H1 (cell line): ENCODE data around the gene DNAJA3. TPM values are rescaled to one million over a fixed set of nuclear protein-coding genes. Genes with fewer than 3 reads are reported as not detected.
A peak's percentile ranks its signal among the peaks of the same experiment; 100 is the strongest.

Experiments
- CTCF ChIA-PET: fragments of 300-600 bp; sonication (Branson Sonifier 250); formaldehyde crosslinking; loops from one replicate; lab custom pipeline; 2021; ENCODE audit not compliant: partially characterized antibody; lab: Charles Lee
- POLR2A ChIA-PET: fragments of 300-600 bp; sonication (Branson Sonifier 250); formaldehyde crosslinking; loops from one replicate; lab custom pipeline; 2021; ENCODE audit warnings: inconsistent platforms; ENCODE audit not compliant: partially characterized antibody; lab: Charles Lee
- DNase-seq, 2 experiments: peaks; one replicate each; pipeline versions ENCODE4 v3.0.0 to v3.0.0-alpha.2; 2010 to 2022; ENCODE audit warnings: low spot score in 2 of 2, low read depth in 1 of 2, mixed read lengths in 1 of 2
- FAIRE-seq: peaks from 2 replicates; lab custom pipeline; 2011; peaks lifted over from hg19 to GRCh38; lab: Jason Lieb, UNC
- H2AFZ ChIP-seq: 2 replicates; pipeline ENCODE4 v1.8.1; 2012; ENCODE audit warnings: low read length, inconsistent platforms
- H2AK5ac ChIP-seq: 2 replicates; pipeline ENCODE4 v1.6.1; 2013; ENCODE audit warnings: low read depth, low read length
- H2BK120ac ChIP-seq: replicated peaks from 2 replicates; pipeline ENCODE3; 2013; ENCODE audit warnings: low read depth, low read length, inconsistent platforms
- H2BK12ac ChIP-seq: 2 replicates; pipeline ENCODE4 v1.6.1; 2013; ENCODE audit warnings: low read depth, low read length
- H2BK15ac ChIP-seq: 2 replicates; pipeline ENCODE4 v1.6.1; 2013; ENCODE audit warnings: low read length
- H2BK20ac ChIP-seq: 2 replicates; pipeline ENCODE4 v1.6.1; 2013; ENCODE audit warnings: low read length
- H2BK5ac ChIP-seq: 2 replicates; pipeline ENCODE4 v1.6.1; 2013; ENCODE audit warnings: low read depth, low read length
- H3K14ac ChIP-seq: 2 replicates; pipeline ENCODE4 v1.6.1; 2013; ENCODE audit warnings: inconsistent platforms; ENCODE audit not compliant: insufficient read length
- H3K18ac ChIP-seq: 2 replicates; pipeline ENCODE4 v1.6.1; 2013; ENCODE audit warnings: low read length; ENCODE audit errors: extremely low read depth
- H3K23ac ChIP-seq: 2 replicates; pipeline ENCODE4 v1.6.1; 2013; ENCODE audit warnings: inconsistent platforms; ENCODE audit not compliant: insufficient read length
- H3K23me2 ChIP-seq: 2 replicates; pipeline ENCODE4 v1.6.1; 2013; ENCODE audit warnings: low read depth, low read length
- H3K27ac ChIP-seq: 2 replicates; pipeline ENCODE4 v1.6.1; 2011; ENCODE audit warnings: low read depth, low read length, inconsistent platforms
- H3K27me3 ChIP-seq, 4 experiments: replicated peaks in 1 of 4; 1 replicate in 1 of 4; 2 replicates in 3 of 4; pipeline versions ENCODE4 v1.6.1 to v1.8.1; 2011 to 2013; ENCODE audit warnings: low read length in 3 of 4, mild to moderate bottlenecking in 3 of 4, inconsistent platforms in 2 of 4, mixed read lengths in 2 of 4, moderate library complexity in 1 of 4; ENCODE audit not compliant: control insufficient read depth in 3 of 4, insufficient read depth in 3 of 4; ENCODE audit errors: extremely low read depth in 1 of 4
- H3K36me3 ChIP-seq, 4 experiments: 2 replicates each; pipeline versions ENCODE4 v1.6.1 to v1.8.1; 2011 to 2013; ENCODE audit warnings: mild to moderate bottlenecking in 4 of 4, low read length in 3 of 4, moderate library complexity in 2 of 4, control low read depth in 1 of 4, inconsistent platforms in 1 of 4; ENCODE audit not compliant: insufficient read depth in 4 of 4, control insufficient read depth in 2 of 4
- H3K4ac ChIP-seq: replicated peaks from 2 replicates; pipeline ENCODE3; 2013; ENCODE audit warnings: low read length, low read depth, mixed read lengths, inconsistent platforms; ENCODE audit not compliant: insufficient read length
- H3K4me1 ChIP-seq, 4 experiments: replicated peaks in 1 of 4; 1 replicate in 1 of 4; 2 replicates in 3 of 4; pipeline versions ENCODE4 v1.6.1 to v1.8.1; 2011 to 2013; ENCODE audit warnings: low read length in 3 of 4, inconsistent platforms in 2 of 4, mixed read lengths in 1 of 4; ENCODE audit not compliant: insufficient read depth in 4 of 4, control insufficient read depth in 3 of 4
- H3K4me2 ChIP-seq, 2 experiments: 2 replicates each; pipeline versions ENCODE4 v1.6.1 to v1.8.1; 2011 to 2013; ENCODE audit warnings: low read depth in 2 of 2, low read length in 2 of 2, control low read depth in 1 of 2, inconsistent platforms in 1 of 2, mild to moderate bottlenecking in 1 of 2; ENCODE audit not compliant: insufficient read depth in 1 of 2
- H3K4me3 ChIP-seq, 4 experiments: fragments of 200-600, 300-600 bp in 1 of 4; sonication (generic), shearing (Covaris generic), sonication (Bioruptor Twin) in 1 of 4; 2 replicates each; pipeline versions ENCODE4 v1.5.1 to v1.8.1; 2011 to 2016; ENCODE audit warnings: low read length in 4 of 4, low read depth in 3 of 4, control low read depth in 2 of 4, inconsistent platforms in 2 of 4, mild to moderate bottlenecking in 2 of 4, mixed read lengths in 1 of 4, moderate library complexity in 1 of 4; ENCODE audit not compliant: insufficient read depth in 2 of 4; ENCODE audit errors: extremely low read depth in 1 of 4
- H3K56ac ChIP-seq: replicated peaks from 2 replicates; pipeline ENCODE3; 2013; ENCODE audit warnings: low read depth, mild to moderate bottlenecking, mixed read lengths, low read length, inconsistent platforms; ENCODE audit not compliant: insufficient read length
- H3K79me1 ChIP-seq: 2 replicates; pipeline ENCODE4 v1.6.1; 2013; ENCODE audit warnings: low read depth, low read length, control low read depth
- H3K79me2 ChIP-seq, 2 experiments: 2 replicates each; pipeline versions ENCODE4 v1.6.1 to v1.8.1; 2012 to 2013; ENCODE audit warnings: low read length in 2 of 2, mild to moderate bottlenecking in 2 of 2, inconsistent platforms in 1 of 2; ENCODE audit not compliant: insufficient read depth in 2 of 2, control insufficient read depth in 1 of 2
- H3K9ac ChIP-seq, 4 experiments: replicated peaks in 1 of 4; 1 replicate in 1 of 4; 2 replicates in 3 of 4; pipeline versions ENCODE4 v1.6.1 to v1.8.1; 2011 to 2013; ENCODE audit warnings: low read depth in 3 of 4, low read length in 3 of 4, control low read depth in 2 of 4, mild to moderate bottlenecking in 2 of 4, moderate library complexity in 2 of 4, inconsistent platforms in 1 of 4; ENCODE audit errors: extremely low read depth in 1 of 4
- H3K9me3 ChIP-seq, 2 experiments: 2 replicates each; pipeline versions ENCODE4 v1.6.1 to v1.8.1; 2012 to 2013; ENCODE audit warnings: mild to moderate bottlenecking in 2 of 2, moderate library complexity in 2 of 2, control low read depth in 1 of 2, inconsistent platforms in 1 of 2, low read depth in 1 of 2, low read length in 1 of 2, mixed read lengths in 1 of 2; ENCODE audit not compliant: insufficient read depth in 2 of 2
- H4K20me1 ChIP-seq, 2 experiments: replicated peaks in 1 of 2; 2 replicates each; pipeline versions ENCODE3 to v1.8.1; 2011 to 2013; ENCODE audit warnings: inconsistent platforms in 2 of 2, low read length in 2 of 2, mild to moderate bottlenecking in 1 of 2; ENCODE audit not compliant: insufficient read depth in 2 of 2, control insufficient read depth in 1 of 2
- H4K5ac ChIP-seq: 2 replicates; pipeline ENCODE4 v1.6.1; 2013; ENCODE audit warnings: low read length, low read depth, mixed read lengths, inconsistent platforms; ENCODE audit not compliant: insufficient read length
- H4K8ac ChIP-seq: 2 replicates; pipeline ENCODE4 v1.8.0; 2013; ENCODE audit warnings: mild to moderate bottlenecking, moderate library complexity, low read length, inconsistent platforms; ENCODE audit not compliant: insufficient read depth; ENCODE audit errors: extremely low read depth
- H4K91ac ChIP-seq: replicated peaks from 2 replicates; pipeline ENCODE3; 2013; ENCODE audit warnings: low read length, mixed read lengths, inconsistent platforms; ENCODE audit not compliant: insufficient read length
- ATF3 ChIP-seq: IDR thresholded peaks from 2 replicates; pipeline ENCODE4 v1.6.1; 2011; ENCODE audit warnings: low read depth, mild to moderate bottlenecking, low read length; ENCODE audit not compliant: insufficient read depth
- EZH2 ChIP-seq: fragments of 200-600 bp; sonication (generic); IDR thresholded peaks from 2 replicates; pipeline ENCODE4 v1.7.1; 2012; ENCODE audit warnings: low read depth, mild to moderate bottlenecking, moderate library complexity, low read length, inconsistent platforms; ENCODE audit not compliant: severe bottlenecking
- KDM5A ChIP-seq: fragments of 200-600 bp; IDR thresholded peaks from 2 replicates; pipeline ENCODE4 v1.7.1; 2012; ENCODE audit warnings: mild to moderate bottlenecking, low read length, inconsistent platforms, mixed read lengths
- NANOG ChIP-seq: IDR thresholded peaks from 2 replicates; pipeline ENCODE4 v1.6.1; 2011; ENCODE audit warnings: low read length, low read depth, mild to moderate bottlenecking, inconsistent platforms; ENCODE audit not compliant: insufficient read depth, poor library complexity, severe bottlenecking
- RAD21 ChIP-seq, 2 experiments: IDR thresholded peaks in 1 of 2; conservative IDR thresholded peaks in 1 of 2; 2 replicates each; pipeline ENCODE4 v1.6.1; 2011; ENCODE audit warnings: low read depth in 2 of 2, low read length in 2 of 2, improper control_type of control experiment in 1 of 2, inconsistent platforms in 1 of 2, mild to moderate bottlenecking in 1 of 2, moderate library complexity in 1 of 2
- SIX5 ChIP-seq: IDR thresholded peaks from 2 replicates; pipeline ENCODE4 v1.6.1; 2011; ENCODE audit warnings: mild to moderate bottlenecking, low read depth, low read length
- USF2 ChIP-seq: IDR thresholded peaks from 2 replicates; pipeline ENCODE4 v1.6.1; 2011; ENCODE audit warnings: low read length, improper control_type of control experiment
- WGBS, 2 experiments: shearing (Covaris generic) in 1 of 2; methylation state at CpG; one replicate each; pipeline versions ENCODE4 v1.1.6 to v1.1.7; 2013 to 2015; ENCODE audit warnings: low lambda C conversion rate in 2 of 2, mixed read lengths in 2 of 2, inconsistent platforms in 1 of 2, low coverage in 1 of 2, missing lambda C conversion rate in 1 of 2; ENCODE audit not compliant: insufficient replicate concordance in 2 of 2, insufficient coverage in 1 of 2, insufficient read length in 1 of 2; ENCODE audit errors: extremely low coverage in 1 of 2, missing lambda C conversion rate in 1 of 2; 5-methylcytosine and 5-hydroxymethylcytosine counted together
- polyA plus RNA-seq, 7 experiments: library from polyadenylated mRNA; depleted of rRNA in 3 of 7; stranded (reverse) in 5 of 7; unstranded in 2 of 7; fragments of >200 nt in 5 of 7; fragments of 200-250 nt in 2 of 7; gene quantifications; 1 replicate in 5 of 7; 2 replicates in 1 of 7; 4 replicates in 1 of 7; pipeline versions ENCODE4 v1.2.1 to v1.2.3, GENCODE V29; 2011 to 2013; ENCODE audit warnings: missing spikeins in 2 of 7, mixed read lengths in 2 of 7
- total RNA-seq: library from RNA; stranded (reverse); fragmentation: NEBNext Ultra II Directional; extraction: Animal tissue kit (Norgen Biotek cat#: 25700); gene quantifications from 2 replicates; pipeline ENCODE4 v1.2.1, GENCODE V29; 2021

Gene DNAJA3
- total and polyA plus RNA-seq, 2 of the 8 experiments (the other 6 are each of a cell fraction or from before 2014, with no cell fraction given) = 37.3 to 59.1 TPM

GRCh38 chr16:4393240-4393600 is 32.4 kb upstream of the DNAJA3 start:
- Histone ChIP-seq H3K36me3 (no peaks in the 10 kb centered on the region), H3K4ac (peak overlapping the region; percentile 49), H3K9ac (peak overlapping the region in 2 of 4 experiments; percentile 3 to 42; a peak in 4 of 7 replicates)
- TF ChIP-seq ATF3 = no peak
- TF ChIP-seq EZH2 = no peak
- no peak for TF ChIP-seq KDM5A
- no peak for TF ChIP-seq RAD21 (IDR thresholded peaks at IDR 0.05 in 1 of 2, conservative IDR thresholded peaks at IDR 0.05 in 1 of 2; ENCODE audit: low read depth in 2 of 2, low read length in 2 of 2)
- TF ChIP-seq NANOG = no peak
- no peak for TF ChIP-seq USF2
- no peak for TF ChIP-seq SIX5
- TF ChIP-seq, all 59 proteins: peak for 0
- H4K91ac ChIP-seq = peak overlapping the region; percentile 69
- H3K14ac ChIP-seq = no peak overlapping the region
- peak overlapping the region; percentile 12 for H4K5ac ChIP-seq
- FAIRE-seq = no peak
- peak overlapping the region; percentile 3; the same call in 1 of the 2 replicates for H2BK15ac ChIP-seq
- H4K8ac ChIP-seq = peak overlapping the region; percentile 76
- H3K56ac ChIP-seq = no peak overlapping the region
- H3K79me1 ChIP-seq = no peaks in the 10 kb centered on the region
- H3K79me2 ChIP-seq = no peaks in the 10 kb centered on the region
- ChIA-PET POLR2A (interaction anchor here (0.6 to 11.9 kb wide), 30 partner anchors 9 to 139 kb away, joined by 3 to 223 read pairs (median 5); partner anchors contain the start of genes GLIS2, HMOX2, PAM16 and VASN), CTCF (interaction anchor here (0.8 to 24.8 kb wide), 16 partner anchors 11 to 453 kb away, joined by 3 to 659 read pairs (median 5); partner anchors contain the start of gene PAM16)
- H3K4me3 ChIP-seq = peak overlapping the region in 1 of 4 experiments; percentile 25; a peak in 1 of 8 replicates
- peak overlapping the region; percentile 89 for H3K18ac ChIP-seq
- peak overlapping the region; percentile 88 for H2BK20ac ChIP-seq
- no peak overlapping the region for H2AFZ ChIP-seq
- no peak overlapping the region for H3K23ac ChIP-seq
- peak overlapping the region; percentile 99 for H2BK12ac ChIP-seq
- H3K9me3 ChIP-seq = no peaks in the 10 kb centered on the region
- DNase-seq = no peak
- peak overlapping the region; percentile 4 to 47; a peak in 2 of 4 replicates for H3K4me2 ChIP-seq
- H3K4me1 ChIP-seq = peaks cover 12 to 49% (median 43%) of the 10 kb centered on the region in 4 experiments
- no peaks in the 10 kb centered on the region for H3K23me2 ChIP-seq
- H3K27ac ChIP-seq = peak overlapping the region; percentile 90
- H2BK120ac ChIP-seq = peak overlapping the region; percentile 85
- H2BK5ac ChIP-seq = peak overlapping the region; percentile 98
- H4K20me1 ChIP-seq = no peaks in the 10 kb centered on the region
- no peaks in the 10 kb centered on the region for H3K27me3 ChIP-seq
- peak overlapping the region; percentile 67 for H2AK5ac ChIP-seq
- WGBS, 2 experiments = 72% methylated on average over 6 of the region's 6 CpGs; no CpG with 5 or more reads in 1 of the 2 experiments
